HL-60/S4 treated with phorbol 12-myristate 13-acetate at 8.2 ng/mL for 4 days and 3 days (cell line): ENCODE measurements around the gene PPP1CA.

ENCODE experiments used
- in situ Hi-C: fragments of 300-500 bp; cut with MboI; formaldehyde crosslinking; loops from 2 replicates; pipeline ENCODE4 v1.15.0; 2022; ENCODE audit warnings: low sequenced_read_pairs

Gene PPP1CA

DNA sequence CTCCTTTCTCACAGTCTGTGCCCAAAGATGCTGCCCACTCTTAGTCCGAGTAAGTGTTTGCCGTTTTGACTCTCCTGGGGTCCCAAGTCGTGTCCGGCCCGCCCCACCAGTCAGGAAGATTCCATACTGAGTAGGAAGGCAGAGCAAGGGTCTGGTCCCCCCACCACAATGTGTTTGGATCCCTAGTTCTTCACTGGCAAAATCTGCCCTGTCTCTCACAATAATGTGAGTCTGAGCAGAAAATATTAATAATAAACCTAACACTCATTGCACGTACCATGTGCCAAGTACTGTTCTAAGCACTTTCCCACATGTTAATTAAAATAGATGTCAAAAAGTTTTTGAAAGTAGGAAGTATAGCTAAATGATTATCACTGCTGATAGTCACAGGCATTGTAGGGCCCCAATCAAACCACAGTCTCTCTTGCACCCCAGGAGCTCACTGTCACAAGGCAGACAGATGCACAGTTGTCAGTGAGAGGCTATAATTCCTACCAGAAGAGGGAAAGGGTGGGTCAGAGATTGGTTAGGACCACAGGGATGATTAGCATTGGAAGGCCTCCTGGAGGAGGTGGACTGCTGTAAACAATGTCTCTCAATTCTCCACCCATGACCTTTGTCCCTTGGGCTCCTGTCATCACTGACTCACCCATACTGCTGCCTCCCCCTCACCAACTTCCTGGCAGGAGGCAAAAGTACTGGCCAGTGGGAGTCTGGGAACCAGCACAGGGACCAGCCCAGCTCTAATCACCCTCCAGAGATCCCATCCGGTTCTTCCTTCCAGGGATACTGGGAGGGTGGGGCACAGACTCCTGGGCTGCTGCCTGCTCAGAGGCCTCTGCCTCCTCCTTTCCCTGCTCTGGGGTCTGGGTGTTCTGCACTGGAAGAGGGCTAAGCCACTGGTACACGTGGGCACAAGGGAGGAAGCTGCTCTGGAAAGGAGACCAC is 47.3 kb downstream of the PPP1CA start:
- in situ Hi-C loops = no loop called here

DNA sequence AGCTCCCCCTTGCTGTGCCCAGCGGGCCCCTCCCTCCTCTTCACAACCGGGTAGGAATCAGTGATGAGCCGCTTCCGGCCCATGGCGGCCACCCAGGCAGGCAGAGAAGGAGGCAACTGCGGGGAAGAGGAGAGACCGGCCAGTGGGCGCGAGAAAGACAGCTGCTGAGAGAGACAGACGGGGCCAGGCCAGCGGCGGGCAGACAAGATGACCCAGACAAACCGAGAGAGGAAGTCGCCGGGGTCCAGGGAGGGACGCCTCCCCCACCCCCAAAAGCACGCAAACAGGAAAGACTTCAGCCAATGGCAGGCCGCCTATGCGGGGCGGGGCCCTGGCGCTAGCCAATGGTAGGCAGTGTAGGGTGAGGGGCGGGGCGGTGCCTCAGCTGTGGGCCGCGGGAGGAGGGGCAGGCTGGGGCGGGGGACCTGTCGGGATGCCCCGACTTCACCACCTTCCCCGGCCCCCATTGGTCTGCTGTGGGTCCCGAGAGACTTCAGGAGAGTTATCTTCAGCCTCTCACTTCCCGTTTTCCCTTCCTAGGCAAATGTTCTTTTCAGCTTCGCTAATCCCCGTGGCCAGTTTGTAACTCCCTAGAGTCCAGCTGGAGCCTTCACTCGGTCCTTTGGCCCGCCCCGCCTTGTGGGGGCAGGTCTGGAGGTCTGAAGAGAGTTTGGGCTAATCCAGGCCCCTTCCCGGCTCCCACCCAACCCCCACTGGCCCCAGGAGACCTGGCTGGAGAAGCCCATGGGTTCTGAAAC is 48.2 kb downstream of the PPP1CA start, which contains the start of gene POLD4:
POLD4 (minus strand) TSS at position 230 of the 758 bp plus-strand sequence; CDS start at position 83, 147 bp downstream.
- in situ Hi-C loops = no loop called here

DNA sequence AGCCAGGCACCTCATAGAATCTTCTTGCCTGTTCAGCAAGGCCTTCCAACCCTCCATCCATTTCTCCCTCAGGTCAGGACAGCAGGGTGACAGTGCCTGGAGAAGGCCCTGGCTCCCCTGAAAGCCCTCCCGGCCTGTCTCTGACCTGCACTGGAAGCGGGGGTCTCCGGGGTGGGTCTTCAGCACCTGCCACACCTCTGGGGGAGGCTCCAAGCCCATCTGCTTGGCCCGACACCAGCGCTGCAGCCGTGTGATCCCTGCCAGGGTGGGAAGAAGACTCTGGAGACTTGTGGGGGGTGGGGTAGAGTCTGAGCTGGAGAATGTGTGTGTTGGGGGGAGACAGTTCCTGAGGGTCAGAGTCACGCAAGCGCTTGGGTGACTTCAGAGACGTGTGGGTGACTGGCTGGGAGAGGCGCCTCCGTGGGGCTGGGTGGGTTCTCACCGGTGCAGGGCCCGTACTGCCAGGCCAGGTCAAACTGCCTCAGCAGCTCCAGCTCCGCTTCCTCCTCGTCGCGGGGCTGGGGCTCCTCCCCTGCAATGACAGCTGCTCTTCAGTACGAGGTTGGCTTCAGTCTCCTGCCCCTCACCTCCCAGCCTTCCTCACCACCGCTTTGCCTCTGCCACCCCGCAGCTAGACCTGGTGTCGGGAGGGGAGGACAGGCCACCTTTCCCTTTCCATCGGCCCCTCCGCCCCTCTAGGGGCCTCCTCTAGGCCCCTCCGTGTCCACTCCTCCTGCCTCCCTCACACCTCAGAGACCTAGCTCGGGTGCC is 48.9 kb downstream of the PPP1CA start:
- in situ Hi-C loops = no loop called here

DNA sequence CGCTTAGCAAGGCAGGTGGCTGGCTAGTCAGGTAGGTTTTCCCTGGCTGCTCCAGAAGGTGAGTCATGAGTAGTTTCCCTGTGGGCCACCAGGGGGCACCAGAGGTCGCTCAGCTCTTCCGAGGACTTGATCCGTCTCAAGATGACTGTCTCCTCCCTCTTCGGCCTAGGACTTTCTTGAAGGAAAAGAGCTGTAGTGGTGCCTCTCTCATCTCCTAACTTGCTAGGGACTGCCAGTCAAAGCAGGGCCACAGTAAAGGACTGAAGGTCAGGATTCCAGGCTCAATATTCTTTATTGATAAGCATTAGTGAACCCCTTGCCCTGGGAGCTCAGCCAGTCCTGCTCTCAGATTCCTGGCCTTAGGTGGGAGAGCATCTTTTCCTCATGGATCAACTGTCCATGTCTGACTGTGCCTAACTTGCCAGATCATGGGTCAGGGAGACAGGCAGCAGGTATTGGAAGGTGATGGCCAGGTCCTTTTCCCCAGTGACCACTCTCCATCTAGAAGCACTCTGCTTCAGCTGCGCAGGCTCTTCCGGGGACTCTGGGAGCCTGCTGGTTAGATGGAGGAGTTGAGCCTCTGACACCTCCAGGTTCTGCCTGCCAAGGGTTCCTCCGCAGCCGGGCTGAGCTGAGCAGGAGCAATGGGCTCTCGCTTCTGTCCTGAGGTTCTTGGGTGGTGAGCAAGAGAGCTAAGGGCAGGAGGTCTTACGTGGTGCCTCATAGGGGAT is 50.2 kb downstream of the PPP1CA start:
- in situ Hi-C loops = no loop called here

DNA sequence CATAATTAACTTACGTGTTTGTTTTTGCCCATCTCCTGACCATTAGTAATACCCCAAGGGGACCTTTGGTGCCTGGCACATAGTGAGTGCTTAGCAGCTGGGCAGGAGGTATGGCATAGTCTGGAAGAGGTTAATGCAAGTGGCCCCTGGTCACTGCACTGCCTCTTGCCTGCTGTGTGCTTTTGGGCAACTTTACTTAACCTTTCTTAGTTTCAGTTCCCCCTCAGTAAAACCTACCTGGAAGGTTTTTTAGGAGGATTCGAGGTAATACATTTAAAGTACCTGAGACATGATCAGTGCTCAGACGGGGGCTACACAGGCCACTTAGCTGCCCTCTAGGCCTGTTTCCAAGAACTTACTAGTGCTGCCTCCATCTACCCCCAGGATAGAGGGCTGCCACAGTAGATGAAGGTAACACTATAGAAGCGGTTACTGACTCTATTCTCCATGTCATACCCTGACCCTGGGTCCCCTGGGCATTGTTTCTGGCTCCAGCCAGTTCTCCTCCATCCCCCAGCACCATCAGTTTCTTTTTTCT is 51.7 kb downstream of the PPP1CA start:
- in situ Hi-C loops = no loop called here

DNA sequence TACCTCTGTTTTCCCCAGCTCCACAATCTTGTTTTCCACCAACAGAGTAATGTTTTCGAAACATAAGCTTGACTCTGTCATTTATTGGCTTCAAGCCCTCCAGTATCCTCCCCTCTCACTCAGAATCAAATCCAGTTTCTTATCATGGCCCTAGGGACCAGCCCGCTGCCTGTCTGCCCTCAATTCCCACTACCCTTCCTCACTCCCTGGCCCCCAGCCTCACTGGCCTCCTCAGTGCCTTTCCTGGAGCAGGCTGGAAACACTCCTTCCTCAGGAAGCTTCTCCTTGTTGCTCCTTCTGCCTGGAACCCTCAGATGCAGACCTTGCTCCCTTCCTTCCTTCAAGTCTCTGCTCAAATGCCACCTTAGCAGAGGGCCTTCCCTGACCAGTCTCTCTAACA is 52.2 kb downstream of the PPP1CA start:
- in situ Hi-C loops = no loop called here

DNA sequence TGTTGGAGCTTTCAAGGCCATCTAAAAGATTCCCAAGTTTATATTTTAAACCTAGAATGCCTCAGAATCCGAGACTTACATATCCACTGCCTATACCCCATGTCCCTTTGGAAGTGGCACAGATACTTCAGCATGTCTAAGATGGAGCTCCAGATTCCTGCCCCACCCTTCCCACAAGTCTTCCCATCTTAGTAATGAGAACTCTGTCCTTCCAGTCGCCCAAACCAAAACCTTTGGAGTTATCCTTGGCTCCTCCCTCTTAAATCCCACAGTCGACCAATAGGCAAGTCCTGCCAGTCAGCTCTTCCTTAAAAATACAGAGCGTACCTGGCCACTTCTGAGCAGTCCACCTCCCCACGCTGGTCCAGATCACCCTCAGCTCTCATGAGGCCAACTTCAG is 52.6 kb downstream of the PPP1CA start:
- in situ Hi-C loops = no loop called here
